ENCODE data around the gene CYSRT1. TPM values are rescaled to one million over a fixed set of nuclear protein-coding genes. Genes with fewer than 3 reads are reported as not detected.
A peak's percentile ranks its signal among the peaks of the same experiment; 100 is the strongest.

CYSRT1 gene
- total RNA-seq, 8 experiments from 2014 or later: 1.2 to 4.7 (median 1.3) TPM

DNA sequence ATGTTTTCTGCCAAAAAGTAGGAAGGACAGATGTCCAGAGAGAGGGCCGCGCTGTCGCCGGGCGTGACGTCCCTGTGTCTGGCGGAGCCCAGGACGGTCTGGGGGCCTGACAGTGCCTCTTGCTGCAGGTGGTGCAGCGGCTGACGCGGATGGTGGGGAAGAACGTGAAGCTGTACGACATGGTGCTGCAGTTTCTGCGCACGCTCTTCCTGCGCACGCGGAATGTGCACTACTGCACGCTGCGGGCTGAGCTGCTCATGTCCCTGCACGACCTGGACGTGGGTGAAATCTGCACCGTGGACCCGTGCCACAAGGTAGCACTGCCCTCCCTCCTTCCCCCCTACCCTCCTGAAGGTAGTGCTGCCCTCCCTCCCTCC, 37.9 kb downstream of the CYSRT1 start:
- Histone ChIP-seq H3K27ac (no peak overlapping the region), H3K4me3 (no peak overlapping the region), H3K4me1 (replicated peaks in 1 of 2) (peaks cover 0 to 2% of the 10 kb centered on the region in 2 donors)
- WGBS, 10 experiments: 80 to 100% (median 90%) methylated on average over 4 to 12 of the region's 24 CpGs; no CpG with 5 or more reads in 6 of the 10 experiments
- in situ Hi-C loops (cut with MboI; ENCODE audit: low pct_unique_long_range_greater_than_20kb in 2 of 9, low sequenced_read_pairs in 9 of 9, unreplicated experiment in 9 of 9): no loop called here
- peak in 2 of 8 experiments; percentile 5 to 18 for ATAC-seq (replicated peaks in 6 of 8)

DNA sequence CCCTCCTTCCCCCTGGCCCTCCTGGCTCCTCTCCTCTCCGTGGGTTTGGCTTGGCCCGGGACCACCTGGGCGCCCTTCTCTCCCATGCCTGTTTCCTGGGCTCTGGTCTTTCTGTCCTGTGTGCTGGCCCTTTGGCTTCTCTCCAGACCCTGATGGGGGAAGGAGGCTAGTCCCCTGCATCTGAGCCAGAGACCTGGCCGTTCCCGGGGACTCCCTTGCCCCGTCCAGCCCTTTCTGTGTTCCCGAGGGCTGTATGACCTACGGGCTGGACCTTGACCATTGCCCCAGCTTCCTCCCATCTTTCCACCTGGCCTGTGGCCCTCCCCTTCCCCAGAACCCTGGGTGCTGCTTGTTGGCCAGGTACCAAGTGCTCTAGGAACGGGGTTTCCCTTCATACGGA, 38.5 kb downstream of the CYSRT1 start:
- Histone ChIP-seq H3K4me3 (no peak overlapping the region), H3K4me1 (replicated peaks in 1 of 2) (peaks cover 0 to 2% of the 10 kb centered on the region in 2 donors), H3K27ac (no peak overlapping the region)
- ATAC-seq (replicated peaks in 6 of 8): no peak
- 33 to 100% (median 94%) methylated on average over 2 to 6 of the region's 10 CpGs; no CpG with 5 or more reads in 7 of the 10 experiments for WGBS, 10 experiments
- in situ Hi-C loops (cut with MboI; ENCODE audit: low pct_unique_long_range_greater_than_20kb in 2 of 9, low sequenced_read_pairs in 9 of 9, unreplicated experiment in 9 of 9): no loop called here

DNA sequence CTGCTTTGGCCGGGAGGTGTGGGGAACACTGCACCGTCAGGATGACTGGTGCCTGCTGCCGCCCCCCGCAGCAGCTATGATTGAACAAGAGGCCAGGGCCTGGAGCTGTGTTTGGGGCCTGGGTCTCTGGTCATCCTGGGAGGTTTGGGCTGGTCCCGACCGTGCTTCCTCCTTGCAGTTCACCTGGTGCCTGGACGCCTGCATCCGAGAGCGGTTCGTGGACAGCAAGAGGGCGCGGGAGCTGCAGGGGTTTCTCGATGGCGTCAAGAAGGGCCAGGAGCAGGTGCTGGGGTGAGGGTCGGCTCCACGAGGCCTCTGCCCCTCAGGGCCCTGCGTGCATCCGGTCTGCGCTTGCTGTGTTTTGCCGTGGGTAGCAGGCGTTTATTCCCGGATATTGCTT, 39.1 kb downstream of the CYSRT1 start:
- H3K4me3 ChIP-seq: no peak overlapping the region
- 80 to 93% (median 90%) methylated on average over 2 to 20 of the region's 22 CpGs; no CpG with 5 or more reads in 6 of the 10 experiments for WGBS, 10 experiments
- ATAC-seq (replicated peaks in 6 of 8): no peak
- in situ Hi-C loops (cut with MboI; ENCODE audit: low pct_unique_long_range_greater_than_20kb in 2 of 9, low sequenced_read_pairs in 9 of 9, unreplicated experiment in 9 of 9): no loop called here
- no peak overlapping the region for H3K27ac ChIP-seq
- H3K4me1 ChIP-seq (replicated peaks in 1 of 2): peaks cover 0 to 2% of the 10 kb centered on the region in 2 donors

DNA sequence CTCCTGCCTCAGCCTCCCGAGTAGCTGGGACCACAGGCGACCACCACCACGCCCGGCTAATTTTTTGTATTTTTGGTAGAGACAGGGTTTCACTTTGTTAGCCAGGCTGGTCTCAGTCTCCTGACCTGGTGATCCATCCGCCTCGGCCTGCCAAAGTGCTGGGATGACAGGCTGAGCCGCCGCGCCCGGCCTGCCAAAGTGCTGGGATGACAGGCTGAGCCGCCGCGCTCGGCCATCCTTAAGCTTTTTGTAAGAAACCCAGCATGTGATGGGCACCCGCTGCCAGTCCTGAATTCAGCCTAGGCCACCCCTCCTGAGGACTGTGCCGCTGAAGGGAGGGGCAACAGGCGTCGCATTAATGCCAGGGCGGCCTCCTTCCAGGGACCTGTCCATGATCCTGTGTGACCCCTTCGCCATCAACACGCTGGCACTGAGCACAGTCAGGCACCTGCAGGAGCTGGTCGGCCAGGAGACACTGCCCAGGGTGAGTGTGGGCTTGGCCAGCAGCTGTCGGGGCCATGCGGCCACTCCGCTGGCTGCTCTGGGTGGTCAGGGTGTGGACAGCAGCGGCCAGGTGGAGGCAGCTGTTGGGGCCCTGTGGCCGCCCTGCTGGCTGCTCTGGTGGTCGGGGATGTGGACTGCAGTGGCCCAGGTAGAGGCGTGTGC, 40.7 kb downstream of the CYSRT1 start:
- 60 to 100% (median 100%) methylated on average over 1 to 4 of the region's 29 CpGs; no CpG with 5 or more reads in 1 of the 10 experiments for WGBS, 10 experiments
- H3K4me3 ChIP-seq: no peak overlapping the region
- ATAC-seq (replicated peaks in 6 of 8): peak in 2 of 8 experiments; percentile 6 to 7
- peaks cover 0 to 2% of the 10 kb centered on the region in 2 donors for H3K4me1 ChIP-seq (replicated peaks in 1 of 2)
- in situ Hi-C loops (cut with MboI; ENCODE audit: low pct_unique_long_range_greater_than_20kb in 2 of 9, low sequenced_read_pairs in 9 of 9, unreplicated experiment in 9 of 9): no loop called here
- no peak overlapping the region for H3K27ac ChIP-seq

DNA sequence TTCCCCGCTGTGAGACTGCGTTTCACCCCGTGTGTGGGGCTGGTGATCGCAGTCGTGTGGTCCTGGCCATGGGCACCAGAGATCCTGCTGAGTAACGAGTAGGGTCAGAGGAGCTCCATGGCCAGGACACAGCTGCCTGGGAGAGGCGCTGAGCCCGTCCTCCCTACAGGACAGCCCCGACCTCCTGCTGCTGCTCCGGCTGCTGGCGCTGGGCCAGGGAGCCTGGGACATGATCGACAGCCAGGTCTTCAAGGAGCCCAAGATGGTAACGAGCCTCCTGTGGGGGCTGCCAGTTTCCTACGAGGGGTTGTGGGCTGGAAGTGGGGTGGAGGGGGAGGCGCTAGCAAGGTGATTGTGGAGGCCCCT, 41.2 kb downstream of the CYSRT1 start:
- H3K4me1 ChIP-seq (replicated peaks in 1 of 2): peaks cover 0 to 2% of the 10 kb centered on the region in 2 donors
- no CpG with 5 or more reads among the region's 15 CpGs for WGBS, 10 experiments
- H3K27ac ChIP-seq: no peak overlapping the region
- ATAC-seq (replicated peaks in 6 of 8): peak in 2 of 8 experiments; percentile 2 to 3
- H3K4me3 ChIP-seq: no peak overlapping the region
- in situ Hi-C loops (cut with MboI; ENCODE audit: low pct_unique_long_range_greater_than_20kb in 2 of 9, low sequenced_read_pairs in 9 of 9, unreplicated experiment in 9 of 9): no loop called here

DNA sequence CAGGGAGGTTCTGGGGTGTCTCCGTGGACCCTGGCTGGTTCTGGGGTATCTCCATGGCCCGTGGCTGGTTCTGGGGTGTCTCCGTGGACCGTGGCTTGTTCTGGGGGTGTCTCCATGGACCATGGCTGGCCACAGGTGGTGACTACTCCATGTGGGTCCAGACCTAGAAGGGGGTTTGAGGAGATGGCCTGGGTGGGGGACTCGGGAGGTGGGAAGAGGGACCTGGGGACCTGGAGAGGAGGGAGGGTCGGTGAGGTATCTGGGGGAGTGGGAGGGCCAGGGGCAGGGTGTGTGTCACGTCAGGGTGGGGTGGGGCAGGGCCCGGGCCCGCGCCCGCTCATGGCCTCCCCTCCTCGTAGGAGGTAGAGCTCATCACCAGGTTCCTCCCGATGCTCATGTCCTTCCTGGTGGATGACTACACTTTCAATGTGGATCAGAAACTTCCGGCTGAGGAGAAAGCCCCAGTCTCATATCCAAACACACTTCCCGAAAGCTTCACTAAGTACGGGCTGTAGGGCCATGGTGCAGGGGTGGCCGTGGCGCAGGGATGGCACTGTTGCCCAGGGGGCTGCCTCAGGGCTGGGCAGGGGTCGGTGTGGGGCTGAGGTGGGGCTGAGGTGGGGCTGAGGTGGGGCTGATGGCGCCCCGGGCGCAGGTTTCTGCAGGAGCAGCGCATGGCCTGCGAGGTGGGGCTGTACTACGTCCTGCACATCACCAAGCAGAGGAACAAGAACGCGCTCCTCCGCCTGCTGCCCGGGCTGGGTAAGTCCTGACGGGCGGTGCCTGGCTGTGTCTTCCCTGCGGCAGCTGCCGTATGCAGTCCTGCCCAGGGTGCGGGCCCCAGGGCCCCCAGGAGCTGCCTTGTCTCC, 41.8 kb downstream of the CYSRT1 start:
- H3K27ac ChIP-seq: no peak overlapping the region
- H3K4me1 ChIP-seq (replicated peaks in 1 of 2): peaks cover 0 to 2% of the 10 kb centered on the region in 2 donors
- WGBS, 10 experiments: 80 to 100% methylated on average over 1 of the region's 34 CpGs; no CpG with 5 or more reads in 8 of the 10 experiments
- H3K4me3 ChIP-seq: no peak overlapping the region
- ATAC-seq (replicated peaks in 6 of 8): peak in 5 of 8 experiments; percentile 7 to 49 (median 16)
- in situ Hi-C loops (cut with MboI; ENCODE audit: low pct_unique_long_range_greater_than_20kb in 2 of 9, low sequenced_read_pairs in 9 of 9, unreplicated experiment in 9 of 9): no loop called here

DNA sequence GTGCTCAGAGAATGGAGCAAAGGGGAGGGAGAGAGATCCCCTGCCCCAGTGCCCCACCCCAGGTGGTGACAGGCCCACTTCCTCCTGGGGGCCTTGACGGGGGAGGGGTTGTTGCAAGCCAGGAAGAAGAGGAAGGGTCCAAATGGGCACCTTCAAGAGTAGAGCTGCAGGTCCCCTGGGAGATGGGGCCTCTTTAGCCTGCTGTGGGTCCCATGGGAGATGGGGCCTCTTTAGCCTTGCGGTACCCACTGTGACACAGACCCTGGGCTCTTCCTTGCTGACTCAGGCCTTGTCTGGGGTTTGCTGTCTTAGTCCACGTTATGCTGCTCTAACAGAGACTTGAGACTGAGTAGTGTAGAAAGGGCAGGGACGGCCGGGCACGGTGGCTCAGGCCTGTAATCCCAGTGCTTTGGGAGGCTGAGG, 43.0 kb downstream of the CYSRT1 start:
- no peak overlapping the region for H3K27ac ChIP-seq
- no peaks in the 10 kb centered on the region for H3K4me1 ChIP-seq (replicated peaks in 1 of 2)
- no peak overlapping the region for H3K4me3 ChIP-seq
- WGBS, 10 experiments: 0 to 100% (median 96%) methylated on average over 1 to 4 of the region's 6 CpGs; no CpG with 5 or more reads in 6 of the 10 experiments
- no peak for ATAC-seq (replicated peaks in 6 of 8)
- in situ Hi-C loops (cut with MboI; ENCODE audit: low pct_unique_long_range_greater_than_20kb in 2 of 9, low sequenced_read_pairs in 9 of 9, unreplicated experiment in 9 of 9): no loop called here

DNA sequence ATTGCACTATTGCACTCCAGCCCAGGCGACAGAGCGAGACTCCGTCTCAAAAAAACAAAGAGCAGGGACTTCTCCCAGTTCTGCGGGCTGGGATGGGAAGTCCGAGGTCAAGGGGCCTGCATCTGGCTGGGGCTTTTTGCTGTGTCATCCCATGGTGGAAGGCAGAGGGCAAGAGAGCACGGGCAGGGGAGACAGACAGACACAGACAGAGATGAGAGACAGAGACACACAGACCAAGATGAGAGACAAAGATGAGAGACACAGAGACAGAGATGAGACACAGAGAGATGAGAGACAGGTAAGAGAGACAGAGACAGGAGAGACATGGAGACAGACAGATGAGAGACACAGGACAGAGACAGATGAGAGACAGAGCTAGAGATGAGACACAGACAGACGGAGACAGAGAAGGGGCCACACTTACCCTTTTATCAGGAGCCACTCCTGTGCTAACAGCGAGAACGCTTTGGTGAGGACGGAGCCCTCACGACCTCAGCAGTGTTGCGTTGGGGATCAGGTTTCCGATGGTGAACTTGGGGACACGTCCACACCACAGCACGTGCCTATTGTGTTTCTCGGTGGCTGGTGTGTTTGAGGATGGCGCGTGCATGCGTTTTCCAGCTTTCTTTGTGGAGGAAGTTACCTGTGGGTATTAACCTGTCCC, 43.7 kb downstream of the CYSRT1 start:
- H3K4me3 ChIP-seq: no peak overlapping the region
- no peaks in the 10 kb centered on the region for H3K4me1 ChIP-seq (replicated peaks in 1 of 2)
- 80 to 100% (median 93%) methylated on average over 1 to 13 of the region's 19 CpGs; no CpG with 5 or more reads in 2 of the 10 experiments for WGBS, 10 experiments
- in situ Hi-C loops (cut with MboI; ENCODE audit: low pct_unique_long_range_greater_than_20kb in 2 of 9, low sequenced_read_pairs in 9 of 9, unreplicated experiment in 9 of 9): no loop called here
- H3K27ac ChIP-seq: no peak overlapping the region
- no peak for ATAC-seq (replicated peaks in 6 of 8)

DNA sequence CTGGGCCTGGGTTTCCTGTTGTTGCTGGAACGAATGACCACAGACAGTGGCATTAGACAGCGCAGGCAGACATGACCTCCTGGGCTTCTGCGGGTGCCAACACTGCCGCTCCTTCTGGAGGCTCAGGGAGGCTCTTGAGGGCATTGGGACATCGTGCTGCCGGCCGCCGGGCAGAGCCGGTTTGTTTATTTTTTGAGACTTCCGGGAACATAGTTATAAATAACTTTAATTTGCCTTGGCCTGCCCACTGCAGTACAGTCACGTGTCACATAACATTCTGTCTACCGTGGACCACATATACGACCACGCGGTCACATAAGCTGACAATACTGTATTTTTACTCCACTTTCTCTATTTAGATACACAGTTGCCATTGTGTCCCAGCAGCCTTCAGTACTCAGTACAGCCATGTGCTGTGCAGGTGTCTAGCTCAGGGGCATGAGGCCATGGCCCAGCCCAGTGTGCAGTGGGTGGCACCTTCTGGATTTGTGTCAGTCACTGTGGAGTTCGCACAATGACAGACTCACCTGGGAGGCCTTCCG, 44.3 kb downstream of the CYSRT1 start:
- in situ Hi-C loops (cut with MboI; ENCODE audit: low pct_unique_long_range_greater_than_20kb in 2 of 9, low sequenced_read_pairs in 9 of 9, unreplicated experiment in 9 of 9): no loop called here
- no peak overlapping the region for H3K27ac ChIP-seq
- no peak overlapping the region for H3K4me3 ChIP-seq
- H3K4me1 ChIP-seq (replicated peaks in 1 of 2): no peaks in the 10 kb centered on the region
- 33 to 100% (median 90%) methylated on average over 2 to 13 of the region's 17 CpGs for WGBS, 10 experiments
- ATAC-seq (replicated peaks in 6 of 8): peak in 2 of 8 experiments; percentile 57 to 77

DNA sequence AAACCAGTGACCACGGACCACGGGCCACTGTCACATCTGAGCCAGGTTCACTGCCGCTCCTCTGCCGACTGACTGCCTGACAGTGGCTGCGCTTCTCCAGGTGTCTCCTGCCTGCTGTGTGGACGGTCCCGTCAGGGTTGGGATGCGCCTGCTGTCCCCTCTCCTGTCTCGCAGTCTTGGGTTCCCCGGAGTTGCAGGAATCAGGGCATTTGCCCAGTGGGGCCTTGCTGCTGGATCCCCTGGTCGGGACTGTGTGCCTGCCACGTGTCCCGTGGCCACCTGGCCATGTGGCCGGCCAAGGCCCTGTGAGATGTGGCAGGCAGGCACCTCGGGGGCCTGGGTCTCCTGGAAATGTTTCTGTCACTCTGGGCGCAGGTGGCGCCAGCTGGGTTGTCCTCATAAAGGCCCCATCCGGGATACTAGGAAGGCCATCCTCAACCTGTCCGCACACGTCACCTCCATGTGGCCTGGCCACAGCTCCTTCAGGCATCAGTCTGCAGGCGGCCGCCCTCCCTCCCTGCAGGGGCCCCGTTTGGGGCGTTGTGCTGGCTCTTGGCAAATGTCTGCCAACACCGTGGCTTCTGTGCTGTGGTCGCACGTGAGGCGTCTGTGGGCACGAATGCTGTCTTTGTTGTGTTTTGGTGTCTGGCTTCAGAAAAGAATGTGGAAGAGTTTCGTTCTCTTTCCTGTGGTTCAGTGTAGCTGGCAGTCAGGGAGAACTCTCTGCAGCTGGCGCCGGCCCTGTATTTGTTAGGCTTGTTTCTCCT, 46.1 kb downstream of the CYSRT1 start:
- H3K27ac ChIP-seq: no peak overlapping the region
- peaks cover 0 to 2% of the 10 kb centered on the region in 2 donors for H3K4me1 ChIP-seq (replicated peaks in 1 of 2)
- WGBS, 10 experiments: 78 to 100% (median 98%) methylated on average over 1 to 9 of the region's 32 CpGs; no CpG with 5 or more reads in 3 of the 10 experiments
- in situ Hi-C loops (cut with MboI; ENCODE audit: low pct_unique_long_range_greater_than_20kb in 2 of 9, low sequenced_read_pairs in 9 of 9, unreplicated experiment in 9 of 9): no loop called here
- no peak overlapping the region for H3K4me3 ChIP-seq
- no peak for ATAC-seq (replicated peaks in 6 of 8)

DNA sequence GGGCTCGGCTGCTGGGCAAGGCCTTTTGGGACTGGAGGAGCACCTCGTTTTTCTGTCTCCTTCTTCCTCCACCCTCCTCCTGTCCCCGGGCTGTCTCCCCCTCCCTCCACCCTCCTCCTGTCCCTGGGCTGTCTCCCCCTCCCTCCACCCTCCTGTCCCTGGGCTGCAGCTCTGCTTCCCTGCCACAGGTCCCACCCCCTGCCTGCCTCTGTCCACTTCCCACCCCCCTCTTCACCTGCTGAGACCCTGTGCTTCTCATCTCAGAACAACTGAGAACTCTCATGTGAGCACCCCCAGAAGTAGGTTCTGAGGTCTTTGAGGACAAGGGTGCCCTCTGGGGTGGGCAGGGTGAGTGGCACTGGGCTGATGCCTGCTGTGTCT, 46.7 kb downstream of the CYSRT1 start:
- no CpG with 5 or more reads among the region's 3 CpGs for WGBS, 10 experiments
- no peak overlapping the region for H3K27ac ChIP-seq

More for the DNA sequence above, 46.7 kb downstream of the CYSRT1 start:
- Histone ChIP-seq H3K4me3 (no peak overlapping the region), H3K4me1 (replicated peaks in 1 of 2) (peaks cover 5 to 7% of the 10 kb centered on the region in 2 donors)
- no peak for ATAC-seq (replicated peaks in 6 of 8)
- in situ Hi-C loops (cut with MboI; ENCODE audit: low pct_unique_long_range_greater_than_20kb in 2 of 9, low sequenced_read_pairs in 9 of 9, unreplicated experiment in 9 of 9): no loop called here

Data from motor neuron (in vitro differentiated cells).